Measurements from ENCODE around the gene TPR. TPM values are rescaled to one million over a fixed set of nuclear protein-coding genes. Genes with fewer than 3 reads are reported as not detected.

Gene TPR
- total RNA-seq, 3 donors from 2014 or later (not counting 1 experiment from before 2014, with no cell fraction given) = 96.8 to 137 (median 116) TPM

DNA sequence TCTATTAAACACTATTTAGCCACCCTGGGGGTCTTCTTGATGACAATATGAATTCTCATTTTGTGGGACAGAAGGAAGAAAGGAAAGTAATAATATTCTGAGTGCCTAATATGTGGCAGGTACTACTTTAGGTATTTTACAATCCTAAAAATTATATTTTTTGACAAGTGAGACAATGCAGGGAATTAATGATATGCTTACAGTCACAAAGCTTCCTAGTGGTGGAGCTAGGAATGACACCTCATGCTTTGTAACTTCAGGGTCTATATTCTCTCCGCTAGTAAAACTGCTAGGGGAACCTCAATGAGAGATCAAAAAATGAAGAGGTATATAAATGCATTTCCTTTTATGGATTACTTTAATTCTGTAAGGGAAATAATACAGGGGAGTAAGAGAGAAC is 44.3 kb downstream of the TPR start:
- Mint-ChIP-seq H3K36me3 (peaks cover 48% of the 10 kb centered on the region), H3K9me3 (no peaks in the 10 kb centered on the region), H3K4me3 (no peak overlapping the region), H3K27me3 (ENCODE audit: low read depth in 2 of 2) (no peaks in the 10 kb centered on the region), H3K4me1 (peaks cover 0 to 5% of the 10 kb centered on the region in 2 donors), H3K27ac (peak overlapping the region; percentile 2 to 27)
- Histone ChIP-seq H3K4me1 (ENCODE audit: control insufficient read depth, insufficient read depth, low read length) (no peaks in the 10 kb centered on the region), H3K27ac (ENCODE audit: low read length) (no peak overlapping the region), H3K27me3 (ENCODE audit: control insufficient read depth, insufficient read depth, low read length) (no peaks in the 10 kb centered on the region), H3K36me3 (ENCODE audit: control insufficient read depth, insufficient read depth, low read length) (peaks cover 87% of the 10 kb centered on the region), H3K9me3 (ENCODE audit: control insufficient read depth, insufficient read depth, low read length) (no peaks in the 10 kb centered on the region), H3K4me3 (ENCODE audit: low read length) (no peak overlapping the region)
- ATAC-seq = no peak
- WGBS (ENCODE audit: insufficient coverage) = 100% methylated on average over 1 of the region's 1 CpG
- DNase-seq = peak in 1 of 2 donors; percentile 19
- TF ChIP-seq, protein P1, sequence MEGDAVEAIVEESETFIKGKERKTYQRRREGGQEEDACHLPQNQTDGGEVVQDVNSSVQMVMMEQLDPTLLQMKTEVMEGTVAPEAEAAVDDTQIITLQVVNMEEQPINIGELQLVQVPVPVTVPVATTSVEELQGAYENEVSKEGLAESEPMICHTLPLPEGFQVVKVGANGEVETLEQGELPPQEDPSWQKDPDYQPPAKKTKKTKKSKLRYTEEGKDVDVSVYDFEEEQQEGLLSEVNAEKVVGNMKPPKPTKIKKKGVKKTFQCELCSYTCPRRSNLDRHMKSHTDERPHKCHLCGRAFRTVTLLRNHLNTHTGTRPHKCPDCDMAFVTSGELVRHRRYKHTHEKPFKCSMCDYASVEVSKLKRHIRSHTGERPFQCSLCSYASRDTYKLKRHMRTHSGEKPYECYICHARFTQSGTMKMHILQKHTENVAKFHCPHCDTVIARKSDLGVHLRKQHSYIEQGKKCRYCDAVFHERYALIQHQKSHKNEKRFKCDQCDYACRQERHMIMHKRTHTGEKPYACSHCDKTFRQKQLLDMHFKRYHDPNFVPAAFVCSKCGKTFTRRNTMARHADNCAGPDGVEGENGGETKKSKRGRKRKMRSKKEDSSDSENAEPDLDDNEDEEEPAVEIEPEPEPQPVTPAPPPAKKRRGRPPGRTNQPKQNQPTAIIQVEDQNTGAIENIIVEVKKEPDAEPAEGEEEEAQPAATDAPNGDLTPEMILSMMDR (IDR thresholded peaks at IDR 0.05) = peak; percentile 50
- intact Hi-C loops (cut with micrococcal nuclease) = no loop called here

DNA sequence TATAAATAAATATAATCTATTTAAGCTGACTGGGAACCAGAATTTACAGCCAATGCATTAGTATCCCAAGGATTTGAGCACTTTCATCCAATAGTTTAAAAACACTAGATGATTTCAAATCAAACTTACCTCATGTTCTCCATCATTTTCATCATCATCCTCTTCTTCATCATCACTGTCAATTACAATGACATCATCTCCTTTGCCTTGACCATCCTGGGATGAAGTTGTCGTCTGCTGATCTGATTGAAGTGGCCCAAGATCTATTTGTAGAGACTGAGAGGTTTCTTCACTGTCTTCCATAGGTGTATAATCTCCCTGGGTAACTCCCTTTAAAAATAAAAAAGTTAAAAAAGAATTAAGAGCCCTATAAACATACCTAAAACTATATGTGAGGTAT is 47.7 kb downstream of the TPR start:
- Histone ChIP-seq H3K27me3 (ENCODE audit: control insufficient read depth, insufficient read depth, low read length) (no peaks in the 10 kb centered on the region), H3K27ac (ENCODE audit: low read length) (no peak overlapping the region), H3K4me3 (ENCODE audit: low read length) (no peak overlapping the region), H3K4me1 (ENCODE audit: control insufficient read depth, insufficient read depth, low read length) (no peaks in the 10 kb centered on the region), H3K9me3 (ENCODE audit: control insufficient read depth, insufficient read depth, low read length) (no peaks in the 10 kb centered on the region), H3K36me3 (ENCODE audit: control insufficient read depth, insufficient read depth, low read length) (peaks cover 84% of the 10 kb centered on the region)
- ATAC-seq (no peak), DNase-seq (no peak)
- TF ChIP-seq, protein P1 (IDR thresholded peaks at IDR 0.05) = no peak
- intact Hi-C loops (cut with micrococcal nuclease) = no loop called here
- H3K27me3 Mint-ChIP-seq (ENCODE audit: low read depth in 2 of 2) = no peaks in the 10 kb centered on the region
- H3K4me1 Mint-ChIP-seq = peaks cover 0 to 5% of the 10 kb centered on the region in 2 donors
- H3K27ac Mint-ChIP-seq = peak overlapping the region; percentile 1 to 33
- no peaks in the 10 kb centered on the region for H3K9me3 Mint-ChIP-seq
- H3K36me3 Mint-ChIP-seq = peaks cover 46% of the 10 kb centered on the region
- no peak overlapping the region for H3K4me3 Mint-ChIP-seq
- 100% methylated on average over 1 of the region's 1 CpG for WGBS (ENCODE audit: insufficient coverage)

DNA sequence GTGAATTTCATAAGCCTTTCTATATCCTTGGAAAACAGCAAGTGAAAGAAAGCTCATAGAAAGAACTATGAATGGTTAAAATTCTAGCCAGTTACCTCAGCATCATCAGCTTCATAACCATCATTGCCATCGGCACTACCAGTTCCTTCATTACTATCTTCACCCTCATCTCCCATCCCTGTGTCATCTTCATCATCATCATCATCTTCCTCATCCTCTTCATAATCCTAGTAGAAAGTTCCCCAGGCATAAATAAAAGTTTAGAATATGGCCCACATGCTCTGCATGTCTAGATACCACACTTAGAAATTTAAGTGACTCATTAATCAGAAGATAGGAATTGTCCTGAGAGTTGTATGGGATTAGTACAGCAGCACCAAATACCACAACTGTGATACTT is 49.0 kb downstream of the TPR start:
- intact Hi-C loops (cut with micrococcal nuclease) = no loop called here
- H3K36me3 ChIP-seq (ENCODE audit: control insufficient read depth, insufficient read depth, low read length) = peaks cover 84% of the 10 kb centered on the region
- H3K27ac Mint-ChIP-seq = no peak overlapping the region

More for the DNA sequence above, 49.0 kb downstream of the TPR start:
- peaks cover 57% of the 10 kb centered on the region for H3K36me3 Mint-ChIP-seq
- DNase-seq (no peak), ATAC-seq (no peak)
- TF ChIP-seq, protein P1 (IDR thresholded peaks at IDR 0.05) = no peak
- Histone ChIP-seq H3K4me1 (ENCODE audit: control insufficient read depth, insufficient read depth, low read length) (no peaks in the 10 kb centered on the region), H3K4me3 (ENCODE audit: low read length) (no peak overlapping the region), H3K27ac (ENCODE audit: low read length) (no peak overlapping the region), H3K27me3 (ENCODE audit: control insufficient read depth, insufficient read depth, low read length) (no peaks in the 10 kb centered on the region), H3K9me3 (ENCODE audit: control insufficient read depth, insufficient read depth, low read length) (no peaks in the 10 kb centered on the region)
- 96% methylated on average over 1 of the region's 1 CpG for WGBS (ENCODE audit: insufficient coverage)
- H3K4me1 Mint-ChIP-seq = peaks cover 4 to 9% of the 10 kb centered on the region in 2 donors
- H3K9me3 Mint-ChIP-seq = no peaks in the 10 kb centered on the region
- no peaks in the 10 kb centered on the region for H3K27me3 Mint-ChIP-seq (ENCODE audit: low read depth in 2 of 2)
- no peak overlapping the region for H3K4me3 Mint-ChIP-seq

Measured in natural killer cell (primary cell).